OCI-LY1 (cell line): ENCODE results near the gene KIAA0232.

Experiments
- H2AFZ ChIP-seq: fragments of 200-600 bp; sonication (generic), shearing (Covaris generic); 2 replicates; pipeline ENCODE4 v1.6.0; 2014; ENCODE audit warnings: antibody characterized with exemption, mild to moderate bottlenecking, low read length
- H3F3A ChIP-seq: fragments of 200-600 bp; sonication (generic), shearing (Covaris generic); 2 replicates; pipeline ENCODE4 v1.6.0; 2014; ENCODE audit warnings: mild to moderate bottlenecking, antibody characterized with exemption, low read length, moderate library complexity; ENCODE audit not compliant: insufficient read depth
- H3K27ac ChIP-seq: fragments of 200-600 bp; sonication (generic); 2 replicates; pipeline ENCODE4 v1.5.1; 2014; ENCODE audit warnings: low read length, mixed run types, mild to moderate bottlenecking, low read depth; ENCODE audit not compliant: poor library complexity, severe bottlenecking
- H3K27me3 ChIP-seq: fragments of 200-600 bp; sonication (generic); 2 replicates; pipeline ENCODE4 v1.6.0; 2014; ENCODE audit warnings: antibody characterized with exemption, mild to moderate bottlenecking, low read length, moderate library complexity; ENCODE audit not compliant: insufficient read depth
- H3K36me3 ChIP-seq: fragments of 200-600 bp; sonication (generic); 2 replicates; pipeline ENCODE4 v1.6.1; 2014; ENCODE audit warnings: mild to moderate bottlenecking, antibody characterized with exemption, low read length, moderate library complexity, mixed read lengths; ENCODE audit not compliant: insufficient read depth
- H3K4me1 ChIP-seq: fragments of 200-600 bp; sonication (generic); 2 replicates; pipeline ENCODE4 v1.5.1; 2014; ENCODE audit warnings: mild to moderate bottlenecking, low read length, moderate library complexity; ENCODE audit not compliant: insufficient read depth, severe bottlenecking
- H3K4me2 ChIP-seq: fragments of 200-600 bp; sonication (generic), shearing (Covaris generic); 2 replicates; pipeline ENCODE4 v1.6.1; 2014; ENCODE audit warnings: low read length
- H3K4me3 ChIP-seq: fragments of 200-600 bp; sonication (generic); 2 replicates; pipeline ENCODE4 v1.5.1; 2014; ENCODE audit warnings: low read length, low read depth, mild to moderate bottlenecking, mixed read lengths; ENCODE audit not compliant: poor library complexity, severe bottlenecking
- H3K79me2 ChIP-seq: fragments of 200-600 bp; shearing (Covaris generic); 2 replicates; pipeline ENCODE4 v1.6.1; 2016; ENCODE audit warnings: mixed run types, low read length, mixed read lengths; ENCODE audit not compliant: insufficient read depth
- H3K9ac ChIP-seq: fragments of 200-600 bp; sonication (generic), shearing (Covaris generic); 2 replicates; pipeline ENCODE4 v1.6.1; 2014; ENCODE audit warnings: mild to moderate bottlenecking, low read length, mixed read lengths
- H3K9me2 ChIP-seq: fragments of 200-600 bp; sonication (generic), shearing (Covaris generic); 2 replicates; pipeline ENCODE4 v1.6.1; 2014; ENCODE audit warnings: low read depth, mild to moderate bottlenecking, low read length, mixed read lengths
- H3K9me3 ChIP-seq: fragments of 200-600 bp; shearing (Covaris generic); 2 replicates; pipeline ENCODE4 v1.6.1; 2014; ENCODE audit warnings: low read length, mixed read lengths
- H4K20me1 ChIP-seq: fragments of 200-600 bp; sonication (generic), shearing (Covaris generic); 2 replicates; pipeline ENCODE4 v1.6.0; 2016; ENCODE audit warnings: mild to moderate bottlenecking, low read length; ENCODE audit not compliant: insufficient read depth
- EZH2 ChIP-seq: fragments of 200-600 bp; sonication (generic), shearing (Covaris generic); IDR thresholded peaks from 2 replicates; pipeline ENCODE4 v1.8.0; 2017; ENCODE audit warnings: borderline replicate concordance, mixed run types, mild to moderate bottlenecking, antibody characterized with exemption, low read length, moderate library complexity, mixed read lengths
- TF ChIP-seq, protein P1 (sequence below): fragments of 200-600 bp; sonication (generic), shearing (Covaris generic); IDR thresholded peaks from 2 replicates; pipeline ENCODE4 v1.5.1; 2017; ENCODE audit warnings: mild to moderate bottlenecking, antibody characterized with exemption, low read length, moderate library complexity, mixed read lengths

KIAA0232 gene

DNA sequence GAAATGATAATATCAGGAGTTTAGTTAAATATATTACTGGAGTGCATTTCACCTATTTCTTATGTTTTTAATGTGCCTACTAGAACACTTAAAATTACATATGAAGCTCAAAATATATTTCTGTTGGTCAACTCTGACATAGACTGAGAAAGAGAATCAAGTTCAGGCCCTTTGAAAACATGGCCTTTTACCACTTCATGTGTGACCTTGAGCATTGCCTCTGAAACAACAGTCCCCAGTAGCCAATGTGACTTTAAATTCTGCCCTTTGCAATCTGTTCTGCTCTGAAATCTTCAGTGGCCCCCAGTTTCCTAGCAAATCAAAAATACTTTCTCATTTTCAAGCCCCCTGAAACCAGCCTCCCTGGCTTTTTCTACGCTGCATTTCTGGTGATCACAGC is 77.0 kb downstream of the KIAA0232 start:
- no peak for TF ChIP-seq EZH2
- TF ChIP-seq, protein P1, sequence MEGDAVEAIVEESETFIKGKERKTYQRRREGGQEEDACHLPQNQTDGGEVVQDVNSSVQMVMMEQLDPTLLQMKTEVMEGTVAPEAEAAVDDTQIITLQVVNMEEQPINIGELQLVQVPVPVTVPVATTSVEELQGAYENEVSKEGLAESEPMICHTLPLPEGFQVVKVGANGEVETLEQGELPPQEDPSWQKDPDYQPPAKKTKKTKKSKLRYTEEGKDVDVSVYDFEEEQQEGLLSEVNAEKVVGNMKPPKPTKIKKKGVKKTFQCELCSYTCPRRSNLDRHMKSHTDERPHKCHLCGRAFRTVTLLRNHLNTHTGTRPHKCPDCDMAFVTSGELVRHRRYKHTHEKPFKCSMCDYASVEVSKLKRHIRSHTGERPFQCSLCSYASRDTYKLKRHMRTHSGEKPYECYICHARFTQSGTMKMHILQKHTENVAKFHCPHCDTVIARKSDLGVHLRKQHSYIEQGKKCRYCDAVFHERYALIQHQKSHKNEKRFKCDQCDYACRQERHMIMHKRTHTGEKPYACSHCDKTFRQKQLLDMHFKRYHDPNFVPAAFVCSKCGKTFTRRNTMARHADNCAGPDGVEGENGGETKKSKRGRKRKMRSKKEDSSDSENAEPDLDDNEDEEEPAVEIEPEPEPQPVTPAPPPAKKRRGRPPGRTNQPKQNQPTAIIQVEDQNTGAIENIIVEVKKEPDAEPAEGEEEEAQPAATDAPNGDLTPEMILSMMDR: no peak
- H3K4me2 ChIP-seq: no peak overlapping the region
- no peaks in the 10 kb centered on the region for H3K9me2 ChIP-seq
- no peaks in the 10 kb centered on the region for H3K79me2 ChIP-seq
- no peaks in the 10 kb centered on the region for H3K9me3 ChIP-seq
- no peaks in the 10 kb centered on the region for H3F3A ChIP-seq
- H3K27ac ChIP-seq: no peak overlapping the region
- peaks cover 20% of the 10 kb centered on the region for H3K36me3 ChIP-seq
- no peaks in the 10 kb centered on the region for H3K27me3 ChIP-seq
- no peak overlapping the region for H3K4me3 ChIP-seq
- no peak overlapping the region for H2AFZ ChIP-seq
- no peaks in the 10 kb centered on the region for H4K20me1 ChIP-seq
- no peak overlapping the region for H3K9ac ChIP-seq
- H3K4me1 ChIP-seq: peaks cover 6% of the 10 kb centered on the region

DNA sequence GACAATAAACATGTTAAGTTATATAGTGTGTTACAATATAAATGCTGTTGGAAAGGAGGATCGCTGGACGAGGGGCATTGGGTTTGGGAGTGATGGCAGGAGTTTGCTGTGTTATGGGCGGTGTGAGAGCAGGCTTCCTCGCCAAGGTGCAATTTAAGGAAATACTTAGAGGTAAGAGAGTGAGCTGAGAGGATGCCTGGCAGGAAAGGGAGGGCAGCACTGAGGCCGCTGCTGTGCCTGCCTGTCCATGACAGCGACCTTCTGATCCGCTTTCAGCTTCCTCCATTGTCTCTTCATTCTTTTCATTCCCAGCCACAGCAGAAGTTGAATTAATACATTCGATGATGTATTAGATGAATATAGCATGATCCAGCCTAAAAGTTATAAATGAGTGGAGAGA is 85.9 kb downstream of the KIAA0232 start:
- no peak overlapping the region for H2AFZ ChIP-seq
- peaks cover 3% of the 10 kb centered on the region; the same call in 1 of the 2 replicates for H3K36me3 ChIP-seq
- no peaks in the 10 kb centered on the region for H3F3A ChIP-seq
- no peaks in the 10 kb centered on the region for H4K20me1 ChIP-seq
- TF ChIP-seq, protein P1: no peak
- no peak for TF ChIP-seq EZH2
- no peaks in the 10 kb centered on the region for H3K79me2 ChIP-seq
- no peak overlapping the region for H3K4me3 ChIP-seq
- H3K27ac ChIP-seq: no peak overlapping the region
- H3K9me2 ChIP-seq: no peaks in the 10 kb centered on the region
- H3K4me1 ChIP-seq: no peaks in the 10 kb centered on the region
- H3K9ac ChIP-seq: no peak overlapping the region
- no peaks in the 10 kb centered on the region for H3K27me3 ChIP-seq
- H3K9me3 ChIP-seq: no peaks in the 10 kb centered on the region
- no peak overlapping the region for H3K4me2 ChIP-seq

DNA sequence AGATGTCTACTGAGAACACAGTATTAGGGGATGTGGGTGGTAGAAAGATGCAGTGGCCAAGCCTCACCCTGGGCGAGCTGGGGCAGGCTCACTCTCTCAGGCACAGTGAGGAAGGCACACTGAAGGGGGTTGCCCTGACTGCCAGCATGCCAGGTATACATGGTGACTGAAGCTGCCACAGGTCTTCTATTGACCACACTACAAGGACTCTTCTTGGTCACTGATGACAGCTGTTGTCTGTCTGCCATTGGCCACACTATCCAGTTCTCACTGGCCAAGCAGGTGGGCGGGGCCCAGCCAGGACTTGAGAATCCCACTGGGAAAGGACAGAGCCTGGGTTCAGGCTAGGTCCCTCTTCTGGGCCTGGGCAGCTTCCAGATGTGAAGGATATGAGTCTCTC is 87.4 kb downstream of the KIAA0232 start:
- Histone ChIP-seq H3K36me3 (no peaks in the 10 kb centered on the region), H3K9me2 (no peaks in the 10 kb centered on the region), H3K27me3 (no peaks in the 10 kb centered on the region), H3K9ac (no peak overlapping the region), H3K4me3 (no peak overlapping the region), H3K79me2 (no peaks in the 10 kb centered on the region), H3F3A (no peaks in the 10 kb centered on the region), H3K9me3 (no peaks in the 10 kb centered on the region), H3K4me1 (no peaks in the 10 kb centered on the region), H4K20me1 (no peaks in the 10 kb centered on the region), H3K4me2 (no peak overlapping the region), H3K27ac (no peak overlapping the region), H2AFZ (no peak overlapping the region)
- TF ChIP-seq, protein P1: no peak
- no peak for TF ChIP-seq EZH2
